Erythroblast (primary cell): Measurements from ENCODE around the gene ARMH4.

ENCODE experiments used
- GATA1 ChIP-seq: IDR thresholded peaks from 2 replicates; pipeline ENCODE4 v1.6.1; 2011; ENCODE audit warnings: low read depth, mild to moderate bottlenecking, control low read depth, low read length, moderate library complexity
- POLR2A ChIP-seq: IDR thresholded peaks from 2 replicates; pipeline ENCODE4 v1.6.1; 2011; ENCODE audit warnings: mild to moderate bottlenecking, low read length

- no peak for TF ChIP-seq POLR2A
- TF ChIP-seq GATA1: no peak
These were observed 48.8 kb upstream of the ARMH4 start for GRCh38 chr14:58200846-58201245.
